ENCODE results near the gene CSKMT.
"Not testable (repeated sequence)": the region's sequence is repeated elsewhere in the genome, so short reads cannot be mapped to it uniquely, and the experiment has no call there.

CSKMT gene

GRCh38 chr11:62689421-62690183 lies 24.5 kb downstream of the CSKMT start, which contains the start of gene LRRN4CL:
LRRN4CL (minus strand) TSS chr11:62689530; CDS start chr11:62688508, 1,022 bp downstream.
- no peak for DNase-seq

- not testable (repeated sequence) for DNase-seq
Observed at GRCh38 chr11:62693624-62694023, 28.5 kb downstream of the CSKMT start.

GRCh38 chr11:62694455-62695167 lies 29.5 kb downstream of the CSKMT start:
- DNase-seq: peak; percentile 79

- DNase-seq: peak; percentile 70
Observed at GRCh38 chr11:62702246-62702645, 37.1 kb downstream of the CSKMT start.

GRCh38 chr11:62703921-62704320 lies 38.8 kb downstream of the CSKMT start:
- not testable (repeated sequence) for DNase-seq

- no peak for DNase-seq
Observed at GRCh38 chr11:62705413-62705812, 40.3 kb downstream of the CSKMT start.

- DNase-seq: peak; percentile 97
Observed at GRCh38 chr11:62705880-62706849, 41.1 kb downstream of the CSKMT start.

- no peak for DNase-seq
Observed at GRCh38 chr11:62706850-62707247, 41.7 kb downstream of the CSKMT start.

- DNase-seq: no peak
Observed at GRCh38 chr11:62707277-62707861, 42.3 kb downstream of the CSKMT start, which contains the start of the genes BSCL2 and GNG3. BSCL2 (minus strand) TSS chr11:62707424; CDS start chr11:62707195, 229 bp downstream. GNG3 (plus strand) TSS chr11:62707676; CDS start chr11:62708296, 620 bp downstream.

GRCh38 chr11:62708392-62708791 lies 43.3 kb downstream of the CSKMT start:
- DNase-seq: no peak

- DNase-seq: peak; percentile 43
Observed at GRCh38 chr11:62708793-62709192, 43.7 kb downstream of the CSKMT start.

- peak; percentile 98 for DNase-seq
Observed at GRCh38 chr11:62709247-62710000, 44.3 kb downstream of the CSKMT start.

- DNase-seq: no peak
Observed at GRCh38 chr11:62710001-62710345, 44.9 kb downstream of the CSKMT start.

GRCh38 chr11:62712276-62712812 lies 47.2 kb downstream of the CSKMT start:
- no peak for DNase-seq

- no peak for DNase-seq
Observed at GRCh38 chr11:62712861-62713260, 47.7 kb downstream of the CSKMT start.

GRCh38 chr11:62713343-62713742 lies 48.2 kb downstream of the CSKMT start:
- no peak for DNase-seq

GRCh38 chr11:62715150-62716130 lies 50.3 kb downstream of the CSKMT start:
- no peak for DNase-seq

- DNase-seq: no peak
Observed at GRCh38 chr11:62716206-62716605, 51.1 kb downstream of the CSKMT start.

GRCh38 chr11:62716816-62717215 lies 51.7 kb downstream of the CSKMT start:
- no peak for DNase-seq

All from activated CD4-positive, alpha-beta T cell treated with anti-CD3 and anti-CD28 coated beads, Interleukin-10, Interleukin-2, amounts not matched to agents 100 ng/mL and 50 ng/mL, durations not matched to agents 16 hours and 8 hours (primary cell).